Mucosa of descending colon (tissue), 3 donors: Measurements from ENCODE around the gene TMEM151A. TPM values are rescaled to one million over a fixed set of nuclear protein-coding genes. Genes with fewer than 3 reads are reported as not detected.
A peak's percentile ranks its signal among the peaks of the same experiment; 100 is the strongest.
"Not testable (repeated sequence)": the region's sequence is repeated elsewhere in the genome, so short reads cannot be mapped to it uniquely, and the experiment has no call there.

Experiments used
- ATAC-seq: fragments of 200-7000 bp; cut with Tn5 transposase; one replicate; pipeline ENCODE4 v1.9.1; 2020; ENCODE audit warnings: mild to moderate bottlenecking, moderate library complexity
- DNase-seq, 3 donors: peaks; one replicate each; pipeline ENCODE4 v3.0.0-alpha.2; 2020
- H3K36me3 ChIP-seq: fragments of 200-600 bp; one replicate; pipeline ENCODE4 v1.8.0; 2021; ENCODE audit warnings: low read depth, mild to moderate bottlenecking
- H3K4me1 ChIP-seq: fragments of 200-600 bp; one replicate; pipeline ENCODE4 v1.8.0; 2021; ENCODE audit warnings: low read depth, mild to moderate bottlenecking
- H3K4me3 ChIP-seq: fragments of 200-600 bp; one replicate; pipeline ENCODE4 v1.8.0; 2021; ENCODE audit warnings: mild to moderate bottlenecking
- H3K9me3 ChIP-seq: fragments of 200-600 bp; one replicate; pipeline ENCODE4 v1.8.0; 2021; ENCODE audit warnings: mild to moderate bottlenecking
- CTCF ChIP-seq: fragments of 200-600 bp; IDR thresholded peaks from one replicate; pipeline ENCODE4 v1.8.0; 2022; ENCODE audit warnings: antibody characterized with exemption, mild to moderate bottlenecking
- intact Hi-C, 2 donors: fragments of 100-400 bp; cut with DNase I in 1 of 2; cut with micrococcal nuclease in 1 of 2; formaldehyde crosslinking; loops; one replicate each; pipeline versions ENCODE4 v1.11.0 to v1.11.1; 2022; cut with DNase I, micrococcal nuclease
- total RNA-seq, 3 donors: library from RNA; stranded (reverse); fragmentation: NEBNext Ultra II Directional in 2 of 3; extraction: Animal tissue kit (Norgen Biotek cat#: 25700) in 2 of 3; gene quantifications; one replicate each; pipeline versions ENCODE4 v1.2.1 to v1.2.4, GENCODE V29; 2021 to 2023
- donor health status: DM: no; HTN: no; CAD: no; lungs with moderate emphysema.
- donor health status: DM: no; HTN: no; CAD: no.
- donor health status: DM: no; HTN: yes; CAD: no.

TMEM151A gene
- total RNA-seq, 3 donors from 2014 or later, result 0.17 to 0.38 (median 0.27) TPM

- no peak for DNase-seq
- H3K4me3 ChIP-seq, result no peak overlapping the region
- TF ChIP-seq CTCF, result no peak
- intact Hi-C loops, result no loop called here
- no peaks in the 10 kb centered on the region for H3K4me1 ChIP-seq
- H3K36me3 ChIP-seq, result no peaks in the 10 kb centered on the region
- no peak for ATAC-seq
- no peaks in the 10 kb centered on the region for H3K9me3 ChIP-seq
Observed at GRCh38 chr11:66248903-66249302, 42.8 kb upstream of the TMEM151A start.

GRCh38 chr11:66251809-66252208 is 39.9 kb upstream of the TMEM151A start:
- no peak for DNase-seq
- ATAC-seq, result no peak
- H3K9me3 ChIP-seq, result no peaks in the 10 kb centered on the region
- H3K4me1 ChIP-seq, result peaks cover 1% of the 10 kb centered on the region
- H3K4me3 ChIP-seq, result no peak overlapping the region
- TF ChIP-seq CTCF, result no peak
- intact Hi-C loops, result no loop called here
- H3K36me3 ChIP-seq, result no peaks in the 10 kb centered on the region

GRCh38 chr11:66253081-66253480 is 38.6 kb upstream of the TMEM151A start:
- H3K4me3 ChIP-seq, H3K9me3 ChIP-seq, H3K36me3 ChIP-seq, intact Hi-C loops, DNase-seq, H3K4me1 ChIP-seq, ATAC-seq: not testable (repeated sequence)

GRCh38 chr11:66258473-66258893 is 33.2 kb upstream of the TMEM151A start:
- TF ChIP-seq CTCF, result no peak
- no peak for DNase-seq
- Histone ChIP-seq H3K36me3 (no peaks in the 10 kb centered on the region), H3K4me3 (no peak overlapping the region), H3K4me1 (peaks cover 14% of the 10 kb centered on the region), H3K9me3 (no peaks in the 10 kb centered on the region)
- ATAC-seq, result peak; percentile 2
- intact Hi-C loops, result no loop called here

GRCh38 chr11:66259225-66259624 is 32.5 kb upstream of the TMEM151A start:
- TF ChIP-seq CTCF, result no peak
- DNase-seq (no peak), ATAC-seq (no peak)
- Histone ChIP-seq H3K4me1 (peaks cover 14% of the 10 kb centered on the region), H3K4me3 (no peak overlapping the region), H3K36me3 (no peaks in the 10 kb centered on the region), H3K9me3 (no peaks in the 10 kb centered on the region)
- intact Hi-C loops, result no loop called here

GRCh38 chr11:66259956-66260355 is 31.7 kb upstream of the TMEM151A start:
- intact Hi-C loops, result no loop called here
- no peaks in the 10 kb centered on the region for H3K9me3 ChIP-seq
- peaks cover 14% of the 10 kb centered on the region for H3K4me1 ChIP-seq
- no peak for DNase-seq
- no peak for ATAC-seq
- no peak overlapping the region for H3K4me3 ChIP-seq
- TF ChIP-seq CTCF, result no peak
- H3K36me3 ChIP-seq, result no peaks in the 10 kb centered on the region
